Calu3 (cell line): Measurements from ENCODE around the gene NAT10. TPM values are rescaled to one million over a fixed set of nuclear protein-coding genes. Genes with fewer than 3 reads are reported as not detected.

Experiments used
- BruUV-seq: library from RNA; stranded (reverse); fragments of 400-500 nt; replicated peaks from 2 replicates; lab custom pipeline; 2021; lab: Mats Ljungman, UMichigan
- CTCF ChIA-PET: fragments of 300-600 bp; sonication (Branson Sonifier 250); formaldehyde crosslinking; loops from one replicate; lab custom pipeline; 2022; ENCODE audit warnings: antibody characterized with exemption; lab: Charles Lee
- DNase-seq: peaks from one replicate; pipeline ENCODE4 v3.0.0; 2022
- H3K27ac Mint-ChIP-seq: one replicate; pipeline ENCODE4 v1.8.0; 2022; ENCODE audit warnings: mixed read lengths; ENCODE audit not compliant: unreplicated experiment
- H3K27me3 Mint-ChIP-seq: one replicate; pipeline ENCODE4 v1.8.0; 2022; ENCODE audit warnings: mixed read lengths; ENCODE audit not compliant: unreplicated experiment
- H3K36me3 Mint-ChIP-seq: one replicate; pipeline ENCODE4 v1.8.0; 2022; ENCODE audit warnings: mild to moderate bottlenecking, moderate library complexity, mixed read lengths; ENCODE audit not compliant: insufficient read depth, unreplicated experiment
- H3K4me1 Mint-ChIP-seq: one replicate; pipeline ENCODE4 v1.8.0; 2022; ENCODE audit warnings: mild to moderate bottlenecking, low read depth, mixed read lengths; ENCODE audit not compliant: unreplicated experiment
- H3K4me3 Mint-ChIP-seq: one replicate; pipeline ENCODE4 v1.8.0; 2022; ENCODE audit warnings: mild to moderate bottlenecking, low read depth, moderate library complexity, mixed read lengths; ENCODE audit not compliant: unreplicated experiment
- H3K9me3 Mint-ChIP-seq: one replicate; pipeline ENCODE4 v1.8.0; 2022; ENCODE audit warnings: low read depth, mixed read lengths; ENCODE audit not compliant: unreplicated experiment
- CTCF ChIP-seq: fragments of 200-600 bp; IDR thresholded peaks from one replicate; pipeline ENCODE4 v1.8.0; 2022; ENCODE audit warnings: antibody characterized with exemption; ENCODE audit not compliant: unreplicated experiment
- intact Hi-C: fragments of 100-400 bp; cut with micrococcal nuclease; formaldehyde crosslinking; loops from one replicate; pipeline ENCODE4 v1.10.0; 2022; ENCODE audit not compliant: unreplicated experiment
- total RNA-seq: library from RNA; stranded (reverse); gene quantifications from 2 replicates; pipeline ENCODE4 v1.2.3, GENCODE V29; 2022

Gene NAT10
- total RNA-seq, 1 experiment from 2014 or later: 80.1 TPM

- Mint-ChIP-seq H3K36me3 (peaks cover 51% of the 10 kb centered on the region), H3K27ac (peak overlapping the region; percentile 38), H3K9me3 (no peaks in the 10 kb centered on the region), H3K4me1 (no peaks in the 10 kb centered on the region), H3K4me3 (no peak overlapping the region), H3K27me3 (no peaks in the 10 kb centered on the region)
- BruUV-seq: no TSS peak
- CTCF ChIA-PET: no interaction called here
- TF ChIP-seq CTCF: no peak
- no peak for DNase-seq
- intact Hi-C loops: no loop called here
These were observed 48.8 kb downstream of the NAT10 start for GRCh38 chr11:34154059-34154875.

- no peaks in the 10 kb centered on the region for H3K9me3 Mint-ChIP-seq
- CTCF ChIA-PET: interaction anchor here (1.0 kb wide), 1 partner anchor 203 kb away, joined by 4 read pairs; the partner anchor contains the start of gene ABTB2
- TF ChIP-seq CTCF: no peak
- peaks cover 58% of the 10 kb centered on the region for H3K36me3 Mint-ChIP-seq
- no peak for DNase-seq
- no peak overlapping the region for H3K4me3 Mint-ChIP-seq
- BruUV-seq: no TSS peak
- H3K27me3 Mint-ChIP-seq: no peaks in the 10 kb centered on the region
- no peak overlapping the region for H3K27ac Mint-ChIP-seq
- H3K4me1 Mint-ChIP-seq: no peaks in the 10 kb centered on the region
- intact Hi-C loops: no loop called here
These were observed 49.8 kb downstream of the NAT10 start for GRCh38 chr11:34155057-34155756.

- no peaks in the 10 kb centered on the region for H3K27me3 Mint-ChIP-seq
- no peaks in the 10 kb centered on the region for H3K4me1 Mint-ChIP-seq
- H3K4me3 Mint-ChIP-seq: no peak overlapping the region
- no TSS peak for BruUV-seq
- no peak for DNase-seq
- no peak for TF ChIP-seq CTCF
- CTCF ChIA-PET: interaction anchor here (1.0 kb wide), 1 partner anchor 202 kb away, joined by 4 read pairs; the partner anchor contains the start of gene ABTB2
- peaks cover 63% of the 10 kb centered on the region for H3K36me3 Mint-ChIP-seq
- no peaks in the 10 kb centered on the region for H3K9me3 Mint-ChIP-seq
- no peak overlapping the region for H3K27ac Mint-ChIP-seq
- intact Hi-C loops: no loop called here
These were observed 50.3 kb downstream of the NAT10 start for GRCh38 chr11:34155757-34156062.

GRCh38 chr11:34157163-34157562 is 51.7 kb downstream of the NAT10 start:
- Mint-ChIP-seq H3K4me1 (no peaks in the 10 kb centered on the region), H3K36me3 (peaks cover 61% of the 10 kb centered on the region), H3K4me3 (no peak overlapping the region), H3K9me3 (no peaks in the 10 kb centered on the region), H3K27me3 (no peaks in the 10 kb centered on the region), H3K27ac (no peak overlapping the region)
- no peak for DNase-seq
- TF ChIP-seq CTCF: no peak
- CTCF ChIA-PET: no interaction called here
- no TSS peak for BruUV-seq
- intact Hi-C loops: no loop called here
